Activated CD4-positive, alpha-beta T cell treated with anti-CD3 and anti-CD28 coated beads for 1 hour (primary cell): ENCODE measurements around the gene ZNF174.

ENCODE experiments used
- DNase-seq: peaks from one replicate; pipeline ENCODE4 v3.0.0-alpha.2; 2020

Gene ZNF174

DNA sequence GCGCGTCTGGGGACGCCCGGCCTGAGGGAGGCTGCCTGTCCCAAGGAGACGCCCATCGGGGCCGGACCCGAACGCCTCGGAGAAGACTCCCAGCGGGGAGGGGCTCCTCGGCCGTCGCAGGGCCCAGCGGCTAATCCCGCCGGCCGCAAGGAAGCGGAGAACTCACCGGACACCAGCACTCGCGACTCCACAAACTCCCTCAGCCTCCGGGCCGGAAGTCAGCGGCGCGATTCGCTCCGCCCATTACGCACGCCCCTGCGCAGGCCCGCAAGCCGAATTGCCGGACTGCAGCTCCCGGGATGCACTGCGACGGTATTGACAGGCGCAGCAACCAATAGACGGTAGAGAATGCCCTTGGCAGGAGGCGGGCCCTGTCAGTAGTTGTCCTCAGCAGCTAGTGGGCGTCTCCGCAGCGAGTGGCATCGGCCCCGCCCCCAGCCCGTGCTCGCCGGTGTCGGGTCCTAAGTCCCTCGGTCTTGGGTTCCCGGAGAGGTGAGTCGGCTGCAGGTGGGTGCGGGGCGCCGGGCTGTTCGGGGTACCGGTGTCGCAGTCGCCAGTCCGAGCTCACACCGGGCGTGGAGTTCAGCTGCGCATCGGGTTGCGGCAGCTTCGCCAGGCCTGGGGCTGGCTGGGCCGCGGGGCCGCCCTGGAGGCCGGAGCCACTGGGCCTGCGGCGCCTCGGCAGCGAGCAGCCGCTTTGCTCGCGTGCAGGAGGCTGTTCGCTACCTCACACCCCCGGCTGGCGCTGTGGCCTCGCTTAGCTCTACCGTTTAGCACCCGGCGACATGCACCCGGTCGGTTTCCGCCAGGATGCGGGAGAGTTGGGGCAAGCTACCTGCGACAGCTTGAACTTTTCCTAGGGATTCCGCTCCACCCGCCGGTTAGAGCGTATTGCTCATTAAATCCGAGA lies at the start of gene ZNF174, which contains the start of gene ZSCAN32:
Gene ZNF174 (plus strand): TSS at position 437 of the 910 bp plus-strand sequence. CDS start 790 bp downstream, outside the sequence.
Gene ZSCAN32 (minus strand): TSS at position 226 of the 910 bp plus-strand sequence. CDS start 3,447 bp downstream, outside the sequence.
- DNase-seq = peak; percentile 97

GRCh38 chr16:3355589-3355988 lies 45.4 kb upstream of the ZNF174 start, which contains the start of gene OR2C1:
Gene OR2C1 (plus strand): TSS chr16:3355889. CDS start chr16:3355941, 52 bp downstream.
- no peak for DNase-seq

DNA sequence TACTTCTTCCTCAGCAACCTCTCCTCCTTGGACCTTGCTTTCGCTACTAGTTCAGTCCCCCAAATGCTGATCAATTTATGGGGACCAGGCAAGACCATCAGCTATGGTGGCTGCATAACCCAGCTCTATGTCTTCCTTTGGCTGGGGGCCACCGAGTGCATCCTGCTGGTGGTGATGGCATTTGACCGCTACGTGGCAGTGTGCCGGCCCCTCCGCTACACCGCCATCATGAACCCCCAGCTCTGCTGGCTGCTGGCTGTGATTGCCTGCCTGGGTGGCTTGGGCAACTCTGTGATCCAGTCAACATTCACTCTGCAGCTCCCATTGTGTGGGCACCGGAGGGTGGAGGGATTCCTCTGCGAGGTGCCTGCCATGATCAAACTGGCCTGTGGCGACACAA lies 44.9 kb upstream of the ZNF174 start:
- DNase-seq = no peak

DNA sequence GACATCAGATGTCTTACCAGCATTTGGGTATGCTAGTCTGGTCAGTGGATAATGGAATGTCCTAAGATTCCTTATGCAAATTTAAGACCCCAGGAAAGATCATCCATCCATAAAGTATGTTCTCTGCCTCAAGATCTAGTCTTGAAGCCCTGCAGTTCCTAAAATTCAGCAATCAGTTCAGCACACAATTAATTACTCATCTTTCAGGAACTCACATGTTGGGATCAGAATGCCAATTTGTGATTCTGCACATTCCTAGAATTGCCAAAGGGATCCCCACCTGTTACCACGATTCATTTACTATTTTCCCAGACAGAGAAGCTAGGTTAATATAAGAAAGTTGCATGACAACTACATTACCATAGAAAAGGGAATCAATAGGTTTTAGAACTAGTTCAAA lies 42.1 kb upstream of the ZNF174 start:
- no peak for DNase-seq

GRCh38 chr16:3362931-3363330 lies 38.1 kb upstream of the ZNF174 start:
- DNase-seq = no peak

DNA sequence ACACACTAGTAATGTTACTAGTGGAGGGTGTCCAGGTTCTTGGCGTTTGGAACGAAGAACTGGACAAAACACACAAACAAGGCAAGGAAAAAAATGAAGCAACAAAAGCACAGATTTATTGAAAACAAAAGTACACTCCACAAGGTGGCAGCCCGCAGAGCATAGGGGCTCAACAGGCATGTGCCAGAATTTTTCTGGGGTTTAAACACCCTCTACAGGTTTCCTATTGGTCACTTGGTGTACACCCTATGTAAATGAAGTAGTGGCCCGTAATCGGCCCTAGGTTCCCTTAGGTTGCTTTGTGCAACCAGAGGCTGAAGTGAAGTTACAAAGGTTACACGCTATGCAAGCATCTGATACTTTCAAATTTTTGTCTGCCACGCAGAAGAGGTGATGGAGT lies 37.2 kb upstream of the ZNF174 start:
- no peak for DNase-seq

DNA sequence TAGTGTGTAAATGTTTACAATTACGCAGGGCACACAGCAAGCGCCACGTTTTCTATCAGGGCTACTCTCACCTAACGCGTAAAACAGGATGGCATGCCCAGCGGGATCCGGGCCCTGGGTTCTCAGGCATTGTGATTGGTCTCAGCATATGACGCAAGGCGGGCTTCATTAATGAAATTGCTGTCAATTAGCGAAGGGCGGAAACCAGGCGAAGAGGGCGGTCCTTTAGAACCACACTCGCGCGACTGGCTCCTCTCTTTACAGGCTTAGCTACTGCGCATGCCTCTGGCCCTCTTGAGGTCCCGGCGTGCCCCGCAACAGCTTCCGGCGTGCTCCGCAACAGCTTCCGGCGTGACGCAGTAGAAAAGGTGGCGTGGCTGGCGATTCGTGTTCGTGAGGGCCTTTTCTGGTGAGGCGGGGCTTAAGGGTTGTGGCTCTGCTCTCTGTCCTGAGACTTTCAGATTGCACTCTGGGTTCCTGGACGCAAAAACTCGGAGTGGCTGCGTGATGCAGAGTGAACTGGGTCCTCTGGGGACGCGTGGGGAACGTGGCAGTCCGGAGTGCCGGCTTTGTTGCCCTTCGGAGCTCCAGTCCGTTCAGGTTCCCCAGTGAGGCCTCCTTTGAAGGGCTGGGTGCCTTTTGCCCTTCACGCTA lies 36.1 kb upstream of the ZNF174 start:
- DNase-seq = peak; percentile 81

GRCh38 chr16:3369073-3369472 lies 31.9 kb upstream of the ZNF174 start:
- no peak for DNase-seq

- no peak for DNase-seq
Measured at GRCh38 chr16:3375680-3376079, 25.3 kb upstream of the ZNF174 start.

DNA sequence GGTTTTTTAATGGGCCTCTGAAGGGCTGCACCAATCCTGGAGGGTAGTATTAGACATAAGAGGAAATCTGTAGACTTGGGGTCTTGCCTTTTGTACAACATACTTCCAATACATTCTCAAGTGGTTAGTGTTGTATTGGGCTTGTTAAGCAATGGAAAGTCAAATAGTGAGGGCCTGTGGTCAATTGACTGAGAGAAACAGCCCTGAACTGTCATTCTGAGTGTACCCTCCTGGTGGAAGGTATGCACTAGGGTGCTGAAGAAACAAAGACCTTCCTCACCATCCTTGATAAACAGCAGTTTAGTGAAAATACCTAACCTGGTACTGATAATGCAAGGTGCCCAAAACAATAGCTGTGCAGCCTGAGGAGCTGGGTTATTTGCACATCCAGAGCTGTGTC lies 23.1 kb upstream of the ZNF174 start:
- no peak for DNase-seq

DNA sequence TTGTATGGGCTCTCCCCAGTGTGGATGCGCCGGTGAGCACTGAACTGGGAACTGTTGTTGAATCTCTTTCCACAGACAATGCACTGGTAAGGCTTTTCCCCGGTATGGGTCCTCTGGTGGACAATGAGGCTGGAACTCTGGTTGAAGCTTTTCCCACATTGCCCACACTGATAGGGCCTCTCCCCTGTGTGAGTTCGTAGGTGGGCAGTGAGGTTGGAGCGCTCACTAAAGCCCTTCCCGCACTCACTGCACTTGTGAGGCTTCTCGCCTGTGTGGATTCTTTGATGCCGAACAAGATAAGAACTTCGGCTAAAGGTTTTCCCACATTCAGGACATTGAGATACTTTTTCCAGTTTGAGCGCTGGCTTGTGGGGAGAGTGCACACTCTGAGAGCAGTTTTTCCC lies 18.0 kb upstream of the ZNF174 start:
- no peak for DNase-seq

DNA sequence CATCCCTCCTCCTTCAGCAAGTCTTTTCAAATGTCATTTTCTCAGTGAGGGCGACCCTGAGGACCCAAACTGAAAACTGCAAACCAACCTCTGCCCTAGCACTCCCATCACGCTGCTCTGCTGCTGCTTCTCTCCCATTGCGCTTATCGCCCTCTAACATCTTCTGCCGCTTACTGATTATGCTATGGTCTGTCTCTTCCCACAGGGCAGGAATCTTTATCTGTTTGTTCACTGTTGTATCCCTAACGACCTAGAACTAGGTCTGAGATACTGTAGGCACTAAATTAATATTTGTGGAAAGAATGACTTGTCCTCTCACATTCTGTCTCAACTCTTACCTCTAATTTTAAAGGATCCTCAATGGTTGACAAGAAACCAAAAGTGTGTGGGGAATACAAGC lies 12.7 kb upstream of the ZNF174 start:
- no peak for DNase-seq

DNA sequence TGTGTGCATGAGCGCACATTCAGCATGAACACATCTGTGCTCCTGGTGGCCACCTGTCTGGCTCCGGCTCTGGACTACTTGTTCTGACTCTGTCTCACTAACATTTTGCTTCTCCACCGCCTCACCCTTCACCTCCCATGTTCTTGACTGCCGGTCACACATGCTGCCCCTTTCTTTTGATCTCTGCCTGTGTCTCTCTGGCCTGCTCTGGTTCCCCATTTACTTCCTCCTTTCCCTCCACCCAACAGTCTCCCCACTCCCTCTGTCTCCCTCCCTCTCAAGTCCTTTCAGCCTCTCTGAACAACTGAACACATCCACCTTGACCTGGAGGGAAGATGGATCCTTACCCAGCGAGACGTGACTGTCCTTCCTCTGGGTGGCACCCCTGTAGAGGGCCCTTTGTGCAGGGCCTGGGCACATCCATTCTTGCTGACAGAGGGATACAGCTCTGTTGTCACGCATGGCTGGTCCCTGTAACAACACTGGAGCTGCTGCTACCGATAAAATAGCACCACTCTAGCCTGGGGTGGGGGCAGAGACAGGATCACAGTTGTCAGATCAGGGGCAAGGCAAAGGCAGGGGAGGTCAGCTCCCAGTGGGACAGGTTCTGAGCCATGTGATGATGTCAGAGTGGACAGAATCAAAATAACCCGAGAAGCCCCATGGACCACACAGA lies 11.2 kb upstream of the ZNF174 start:
- no peak for DNase-seq

GRCh38 chr16:3400446-3400778 lies 603 bp upstream of the ZNF174 start:
- no peak for DNase-seq

- DNase-seq = no peak
Measured at GRCh38 chr16:3401719-3402397, 843 bp downstream of the ZNF174 start.

GRCh38 chr16:3408561-3409197 lies 7.7 kb downstream of the ZNF174 start:
- DNase-seq = no peak

GRCh38 chr16:3413730-3414379 lies 12.8 kb downstream of the ZNF174 start:
- DNase-seq = no peak

GRCh38 chr16:3431779-3432219 lies 30.8 kb downstream of the ZNF174 start:
- DNase-seq = peak; percentile 15

- no peak for DNase-seq
Measured at GRCh38 chr16:3434373-3434772, 33.4 kb downstream of the ZNF174 start.

DNA sequence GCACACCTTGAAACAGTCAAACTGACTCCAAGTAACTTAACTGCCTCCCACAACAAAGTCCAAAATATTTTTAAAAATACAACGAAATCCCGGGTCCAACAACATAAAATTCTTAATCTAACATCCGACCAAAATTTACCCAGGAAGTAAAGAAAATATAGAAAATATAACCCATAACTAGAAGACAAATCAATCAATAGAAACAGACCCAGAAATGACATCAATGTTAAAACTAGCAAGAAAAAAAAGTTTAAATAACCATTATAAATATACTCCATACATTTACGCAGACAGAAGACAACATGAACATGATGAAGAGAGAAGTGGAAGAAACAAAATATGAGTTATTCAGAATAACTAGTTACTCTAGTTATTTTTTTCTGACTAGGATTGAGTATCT lies 38.6 kb downstream of the ZNF174 start:
- no peak for DNase-seq

- peak; percentile 69 for DNase-seq
Measured at GRCh38 chr16:3443108-3444031, 42.4 kb downstream of the ZNF174 start, which contains the start of the genes NAA60 and ZNF597. Gene NAA60 (plus strand): TSS chr16:3443680. CDS start chr16:3476228, 32,548 bp downstream. Gene ZNF597 (minus strand): TSS chr16:3443504. CDS start chr16:3443153, 351 bp downstream.
